Superior temporal gyrus (tissue), 1 donor: Measurements from ENCODE around the gene CKAP4.

Source experiments
- DNase-seq: peaks from one replicate; pipeline ENCODE4 v3.0.0-alpha.2; 2016; ENCODE audit errors: extremely low spot score

CKAP4 gene

GRCh38 chr12:106274575-106275121 lies 26.8 kb upstream of the CKAP4 start:
- DNase-seq: no peak

GRCh38 chr12:106274012-106274411 lies 26.2 kb upstream of the CKAP4 start:
- DNase-seq: no peak

GRCh38 chr12:106273491-106273890 lies 25.7 kb upstream of the CKAP4 start:
- no peak for DNase-seq

- DNase-seq: no peak
Measured at GRCh38 chr12:106271575-106272505, 24.0 kb upstream of the CKAP4 start.

DNA sequence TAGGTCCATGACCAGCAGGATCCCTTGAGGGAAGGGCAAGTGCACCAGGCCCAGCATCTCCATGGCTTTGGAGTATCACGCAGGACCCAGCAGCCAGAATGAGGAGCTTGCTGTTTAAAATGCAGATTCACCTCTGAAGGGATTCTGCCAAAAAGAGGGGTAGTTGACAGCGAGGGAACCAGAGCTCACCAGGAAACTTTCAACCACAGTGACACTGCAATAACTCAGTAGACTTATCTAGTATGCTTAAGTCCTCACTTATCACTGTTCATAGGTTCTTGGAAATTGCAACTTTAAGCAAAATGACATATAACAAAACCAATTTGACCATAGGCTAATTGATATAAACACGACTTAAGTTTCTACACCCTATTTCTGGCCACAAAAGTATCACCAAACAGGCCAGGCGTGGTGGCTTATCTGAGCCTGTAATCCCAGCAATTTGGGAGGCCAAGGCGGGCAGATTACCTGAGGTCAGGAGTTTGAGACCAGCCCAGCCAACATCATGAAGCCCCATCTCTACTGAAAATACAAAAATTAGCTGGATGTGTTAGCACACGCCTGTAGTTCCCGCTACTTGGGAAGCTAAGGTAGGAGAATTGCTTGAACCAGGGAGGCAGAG lies 21.4 kb upstream of the CKAP4 start:
- DNase-seq: no peak

DNA sequence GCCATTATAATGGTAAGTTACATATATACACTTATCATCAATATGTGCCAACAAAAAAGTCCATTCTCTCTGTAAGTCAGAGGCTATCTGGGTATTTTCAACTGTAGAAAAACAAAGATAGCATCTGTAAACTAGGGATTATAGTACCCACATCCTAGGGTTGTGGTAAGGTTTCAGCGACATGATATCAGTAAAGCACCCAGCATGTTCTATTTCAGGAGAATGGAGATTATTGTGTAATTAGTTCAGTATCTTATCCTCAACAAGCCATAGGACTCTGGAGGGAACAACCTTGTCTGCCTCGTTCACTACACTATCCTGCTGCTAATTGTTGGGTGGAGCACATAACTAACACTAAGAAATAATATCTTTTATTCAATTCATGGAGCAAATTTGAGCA lies 19.7 kb upstream of the CKAP4 start:
- no peak for DNase-seq

- no peak for DNase-seq
Measured at GRCh38 chr12:106265116-106265515, 17.3 kb upstream of the CKAP4 start.

- no peak for DNase-seq
Measured at GRCh38 chr12:106258935-106259334, 11.1 kb upstream of the CKAP4 start.

DNA sequence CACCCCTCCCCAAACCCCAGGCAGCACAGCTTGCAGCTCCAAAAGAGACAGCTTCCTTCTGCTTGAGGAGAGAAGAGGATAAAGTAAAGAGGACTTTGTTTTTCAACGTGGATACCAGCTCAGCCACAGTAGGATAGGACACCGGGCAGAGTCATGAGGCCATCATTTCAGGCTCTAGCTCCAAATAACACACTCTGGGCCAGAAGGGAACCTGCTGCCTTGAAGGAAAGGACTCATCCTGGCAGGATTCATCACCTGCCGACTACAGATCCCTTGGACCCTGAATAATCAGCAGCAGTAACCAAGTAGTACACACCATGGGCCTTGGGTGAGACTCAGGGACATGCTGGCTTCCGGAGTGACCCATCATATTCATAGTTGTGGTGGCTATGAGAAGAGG lies 10.4 kb upstream of the CKAP4 start:
- DNase-seq: no peak

GRCh38 chr12:106256524-106256923 lies 8.7 kb upstream of the CKAP4 start:
- DNase-seq: no peak

DNA sequence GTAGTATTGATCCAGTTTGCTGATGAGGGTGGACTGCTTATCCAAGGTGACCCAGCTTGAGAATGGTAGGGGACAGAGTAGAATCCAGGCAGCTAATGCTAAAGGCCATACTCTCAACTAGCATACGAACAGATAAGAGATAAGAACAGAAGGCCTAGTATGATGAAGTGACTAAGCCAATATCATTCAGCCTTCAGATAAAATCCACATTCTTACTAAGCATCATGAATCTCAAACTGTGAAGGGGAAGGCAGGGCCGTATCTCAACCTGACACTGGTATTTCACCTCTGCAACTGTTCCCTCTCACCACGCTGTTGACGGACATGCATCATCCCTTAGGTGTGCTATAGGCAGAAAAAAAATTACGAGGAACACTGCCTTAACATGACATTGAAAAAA lies 8.1 kb upstream of the CKAP4 start:
- no peak for DNase-seq

GRCh38 chr12:106255493-106255892 lies 7.7 kb upstream of the CKAP4 start:
- no peak for DNase-seq

DNA sequence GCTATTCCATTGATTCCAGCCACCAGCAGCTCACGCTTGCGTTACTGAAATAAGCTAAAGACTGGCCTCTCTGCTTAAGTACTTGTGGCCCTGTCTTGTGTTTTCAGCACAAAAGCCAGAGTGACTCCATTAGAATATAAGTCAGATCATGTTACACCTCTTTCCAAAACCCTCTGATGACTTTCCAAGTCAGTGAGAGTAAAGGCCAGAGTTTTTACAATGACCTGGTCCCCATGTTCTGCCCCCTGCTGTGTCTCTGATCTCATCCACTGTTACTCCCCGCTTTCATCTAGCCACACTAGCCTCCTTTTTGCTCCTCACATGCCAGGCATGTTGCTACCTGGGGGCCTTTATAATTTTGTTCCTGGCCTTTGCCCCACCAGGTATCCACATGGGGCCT lies 6.9 kb upstream of the CKAP4 start:
- DNase-seq: no peak

GRCh38 chr12:106251631-106252455 lies 4.0 kb upstream of the CKAP4 start:
- no peak for DNase-seq

DNA sequence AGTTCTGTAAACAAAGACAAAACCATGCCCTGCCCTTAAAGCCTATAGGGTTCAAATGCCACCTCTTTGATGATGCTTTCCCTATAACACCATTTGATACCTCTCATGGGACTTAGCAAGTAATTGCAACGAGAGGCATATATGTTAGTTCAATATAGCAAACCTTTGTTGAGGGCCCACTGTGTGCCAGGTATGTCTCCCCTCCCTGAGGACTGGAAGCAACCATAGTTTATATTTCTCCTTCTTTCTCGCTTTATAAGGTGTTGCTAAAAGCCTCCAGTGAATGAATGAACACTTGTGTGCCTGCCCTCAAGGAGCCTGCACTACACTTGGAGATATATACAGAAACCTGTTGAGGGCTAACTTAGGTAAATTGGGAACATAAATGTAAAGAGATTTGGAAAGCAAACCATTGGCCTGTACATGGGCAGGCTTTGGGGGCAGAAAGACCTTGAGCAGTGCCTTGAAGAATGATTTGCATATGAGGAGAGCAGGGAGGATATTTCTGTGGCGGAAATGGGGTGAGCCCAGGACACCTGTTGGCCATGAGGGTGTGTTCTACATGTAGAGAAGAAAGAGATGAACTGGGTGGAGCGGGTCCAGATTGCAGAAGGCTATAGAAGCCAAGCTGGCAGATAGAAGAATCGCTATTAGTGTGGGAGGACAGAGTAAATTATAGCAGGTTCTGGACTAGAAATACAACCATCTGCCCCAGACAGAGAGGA lies 1.8 kb upstream of the CKAP4 start:
- DNase-seq: no peak

- DNase-seq: no peak
Measured at GRCh38 chr12:106248846-106249371, 1.1 kb upstream of the CKAP4 start.

DNA sequence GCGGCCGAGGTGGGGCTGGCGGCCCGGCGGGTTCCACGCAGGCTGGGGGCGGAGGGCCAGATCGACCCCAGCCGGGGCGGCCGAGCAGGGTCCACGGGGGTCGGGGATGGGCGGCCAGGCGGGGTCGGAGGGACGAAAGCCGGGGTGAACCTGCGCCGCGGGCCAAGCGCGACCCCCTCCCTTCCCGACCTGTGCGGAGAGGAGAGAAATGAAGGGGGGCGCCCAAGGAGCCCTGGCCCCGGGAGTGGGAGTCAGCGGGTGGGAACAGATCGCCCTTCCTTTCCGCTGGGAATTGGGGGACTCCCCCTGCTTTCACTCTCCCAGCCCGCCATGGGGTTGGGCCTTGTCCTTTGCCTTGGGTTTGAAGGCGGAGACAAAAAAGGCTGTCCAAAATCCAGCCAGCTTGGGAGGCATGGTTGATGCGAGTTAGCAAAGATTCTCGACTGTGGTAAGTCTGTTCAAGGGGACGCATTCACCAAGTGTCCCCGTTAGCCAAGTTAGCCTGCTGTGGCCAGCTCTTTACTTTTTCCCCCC lies 559 bp upstream of the CKAP4 start:
- DNase-seq: peak; percentile 59

- peak; percentile 24 for DNase-seq
Measured at GRCh38 chr12:106246891-106247673, 738 bp downstream of the CKAP4 start.

DNA sequence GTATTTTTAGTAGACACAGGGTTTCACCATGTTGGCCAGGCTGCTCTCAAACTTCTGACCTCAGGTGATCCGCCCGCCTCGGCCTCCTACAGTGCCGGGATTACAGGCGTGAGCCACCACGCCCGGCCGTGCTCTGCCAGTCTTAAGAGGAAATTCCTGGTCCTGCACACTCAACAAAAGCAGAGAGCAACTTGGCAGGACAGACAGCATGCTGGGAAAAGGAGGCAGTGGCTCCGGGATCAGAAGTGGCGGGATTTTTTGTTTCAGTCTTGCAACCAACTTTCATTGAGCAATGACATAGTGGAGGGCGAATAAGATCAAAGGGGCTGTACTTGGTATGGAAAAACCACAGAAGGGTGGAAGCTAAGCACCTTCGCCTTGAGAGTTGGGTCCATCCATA lies 2.1 kb downstream of the CKAP4 start:
- no peak for DNase-seq

DNA sequence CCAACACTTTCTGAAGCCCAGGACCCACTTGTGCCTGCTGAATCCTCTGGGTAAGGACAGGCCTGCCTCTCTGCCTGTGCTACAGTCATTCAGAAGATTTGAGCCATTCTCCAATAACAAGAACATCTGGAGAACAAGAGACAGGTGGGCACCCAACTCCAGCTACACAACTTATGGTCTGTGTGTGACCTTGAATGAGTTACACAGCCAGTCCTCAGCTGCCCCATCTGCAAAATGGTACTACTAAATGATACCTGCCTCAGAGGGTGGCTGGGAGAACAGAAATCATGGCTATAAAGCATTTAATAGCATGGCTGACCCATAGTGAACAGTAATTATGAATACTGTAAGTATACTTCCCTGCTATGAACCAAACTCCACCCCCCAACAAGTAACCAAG lies 4.2 kb downstream of the CKAP4 start:
- no peak for DNase-seq
